ENCODE data around the gene AZU1.

Gene AZU1

GRCh38 chr19:827710-828321 is at the start of gene AZU1:
AZU1 (plus strand) TSS chr19:827837; CDS start chr19:827847, 10 bp downstream.
- no peak for DNase-seq (ENCODE audit: low read depth in 3 of 3)

- DNase-seq (ENCODE audit: low read depth in 3 of 3): no peak
These were observed 48.6 kb upstream of the AZU1 start for GRCh38 chr19:778910-779653.

GRCh38 chr19:780935-781334 is 46.7 kb upstream of the AZU1 start:
- DNase-seq (ENCODE audit: low read depth in 3 of 3): no peak

GRCh38 chr19:781800-782184 is 45.8 kb upstream of the AZU1 start:
- no peak for DNase-seq (ENCODE audit: low read depth in 3 of 3)

- DNase-seq (ENCODE audit: low read depth in 3 of 3): no peak
These were observed 45.3 kb upstream of the AZU1 start for GRCh38 chr19:782185-782877.

- no peak for DNase-seq (ENCODE audit: low read depth in 3 of 3)
These were observed 44.6 kb upstream of the AZU1 start for GRCh38 chr19:782878-783668.

- no peak for DNase-seq (ENCODE audit: low read depth in 3 of 3)
These were observed 43.1 kb upstream of the AZU1 start for GRCh38 chr19:784541-784940.

GRCh38 chr19:787536-787935 is 40.1 kb upstream of the AZU1 start:
- no peak for DNase-seq (ENCODE audit: low read depth in 3 of 3)

GRCh38 chr19:788686-788982 is 39.0 kb upstream of the AZU1 start:
- no peak for DNase-seq (ENCODE audit: low read depth in 3 of 3)

GRCh38 chr19:788983-789700 is 38.5 kb upstream of the AZU1 start:
- no peak for DNase-seq (ENCODE audit: low read depth in 3 of 3)

GRCh38 chr19:789701-790060 is 38.0 kb upstream of the AZU1 start:
- no peak for DNase-seq (ENCODE audit: low read depth in 3 of 3)

GRCh38 chr19:791007-791566 is 36.5 kb upstream of the AZU1 start:
- DNase-seq (ENCODE audit: low read depth in 3 of 3): no peak

- no peak for DNase-seq (ENCODE audit: low read depth in 3 of 3)
These were observed 35.9 kb upstream of the AZU1 start for GRCh38 chr19:791567-792305.

GRCh38 chr19:792306-792885 is 35.2 kb upstream of the AZU1 start:
- no peak for DNase-seq (ENCODE audit: low read depth in 3 of 3)

GRCh38 chr19:793806-794205 is 33.8 kb upstream of the AZU1 start:
- no peak for DNase-seq (ENCODE audit: low read depth in 3 of 3)

GRCh38 chr19:795073-795611 is 32.5 kb upstream of the AZU1 start:
- DNase-seq (ENCODE audit: low read depth in 3 of 3): no peak

- DNase-seq (ENCODE audit: low read depth in 3 of 3): no peak
These were observed 31.7 kb upstream of the AZU1 start for GRCh38 chr19:795691-796581.

- peak; percentile 95 to 99 (median 99) for DNase-seq (ENCODE audit: low read depth in 3 of 3)
These were observed 30.7 kb upstream of the AZU1 start, which contains the start of gene PTBP1 for GRCh38 chr19:796692-797527. PTBP1 (plus strand) TSS chr19:797452; CDS start chr19:797498, 46 bp downstream.

Measured in stimulated activated CD4-positive, alpha-beta T cell treated with anti-CD3 and anti-CD28 coated beads, TNF-alpha, amount 100 ng/mL, for 4 hours (primary cell).